Vagina (tissue), 2 donors: ENCODE measurements around the gene ZNF280B. TPM values are rescaled to one million over a fixed set of nuclear protein-coding genes. Genes with fewer than 3 reads are reported as not detected.

ENCODE experiments used
- DNase-seq, 2 donors: peaks; one replicate each; pipeline ENCODE4 v3.0.0-alpha.2; 2017; ENCODE audit errors: extremely low spot score in 2 of 2
- H3K27ac ChIP-seq: fragments of 200-600 bp; sonication (generic); one replicate; pipeline ENCODE4 v1.5.1; 2019
- H3K27me3 ChIP-seq: fragments of 200-600 bp; sonication (generic); one replicate; pipeline ENCODE4 v1.5.1; 2019
- H3K36me3 ChIP-seq, 2 donors: fragments of 200-600 bp; sonication (generic); one replicate each; pipeline ENCODE4 v1.5.1; 2017 to 2019
- H3K4me1 ChIP-seq: fragments of 200-600 bp; sonication (generic); one replicate; pipeline ENCODE4 v1.5.1; 2019
- H3K4me3 ChIP-seq, 2 donors: fragments of 200-600 bp; sonication (generic); 1 replicate in 1 of 2; 2 replicates in 1 of 2; pipeline ENCODE4 v1.5.1; 2016 to 2019
- H3K9me3 ChIP-seq: fragments of 200-600 bp; sonication (generic); one replicate; pipeline ENCODE4 v1.5.1; 2019
- POLR2A ChIP-seq, 2 donors: fragments of 450-650 bp; IDR thresholded peaks; one replicate each; pipeline ENCODE4 v1.6.1; 2017; ENCODE audit warnings: antibody characterized with exemption in 2 of 2, mild to moderate bottlenecking in 2 of 2, moderate library complexity in 2 of 2
- POLR2AphosphoS5 ChIP-seq, 2 donors: sonication (generic); formaldehyde crosslinking; IDR thresholded peaks; one replicate each; pipeline ENCODE4 v1.9.0; 2017; ENCODE audit warnings: antibody characterized with exemption in 2 of 2, mild to moderate bottlenecking in 2 of 2, low read depth in 1 of 2; ENCODE audit not compliant: insufficient read depth in 1 of 2
- intact Hi-C: fragments of 100-400 bp; cut with DNase I; formaldehyde crosslinking; loops from one replicate; pipeline ENCODE4 v1.15.1; 2023
- total RNA-seq: library from RNA; depleted of rRNA; stranded (reverse); fragments of >200 nt; gene quantifications from one replicate; pipeline ENCODE4 v1.2.3, GENCODE V29; 2016
- TF ChIP-seq, protein P1 (sequence below), 3 experiments: fragments of 450-650 bp in 2 of 3; fragments of 200-600 bp in 1 of 3; sonication (generic) in 1 of 3; IDR thresholded peaks; one replicate each; pipeline ENCODE4 v1.5.1; 2017 to 2019; ENCODE audit warnings: antibody characterized with exemption in 3 of 3, mild to moderate bottlenecking in 2 of 3, moderate library complexity in 2 of 3

ZNF280B gene
- total RNA-seq, 1 donor from 2014 or later, result 0.25 TPM

- no peaks in the 10 kb centered on the region for H3K4me1 ChIP-seq
- TF ChIP-seq, protein P1, sequence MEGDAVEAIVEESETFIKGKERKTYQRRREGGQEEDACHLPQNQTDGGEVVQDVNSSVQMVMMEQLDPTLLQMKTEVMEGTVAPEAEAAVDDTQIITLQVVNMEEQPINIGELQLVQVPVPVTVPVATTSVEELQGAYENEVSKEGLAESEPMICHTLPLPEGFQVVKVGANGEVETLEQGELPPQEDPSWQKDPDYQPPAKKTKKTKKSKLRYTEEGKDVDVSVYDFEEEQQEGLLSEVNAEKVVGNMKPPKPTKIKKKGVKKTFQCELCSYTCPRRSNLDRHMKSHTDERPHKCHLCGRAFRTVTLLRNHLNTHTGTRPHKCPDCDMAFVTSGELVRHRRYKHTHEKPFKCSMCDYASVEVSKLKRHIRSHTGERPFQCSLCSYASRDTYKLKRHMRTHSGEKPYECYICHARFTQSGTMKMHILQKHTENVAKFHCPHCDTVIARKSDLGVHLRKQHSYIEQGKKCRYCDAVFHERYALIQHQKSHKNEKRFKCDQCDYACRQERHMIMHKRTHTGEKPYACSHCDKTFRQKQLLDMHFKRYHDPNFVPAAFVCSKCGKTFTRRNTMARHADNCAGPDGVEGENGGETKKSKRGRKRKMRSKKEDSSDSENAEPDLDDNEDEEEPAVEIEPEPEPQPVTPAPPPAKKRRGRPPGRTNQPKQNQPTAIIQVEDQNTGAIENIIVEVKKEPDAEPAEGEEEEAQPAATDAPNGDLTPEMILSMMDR (IDR thresholded peaks at IDR 0.05), result no peak
- no peak for TF ChIP-seq POLR2A (IDR thresholded peaks at IDR 0.05)
- TF ChIP-seq POLR2AphosphoS5 (IDR thresholded peaks at IDR 0.05; ENCODE audit: insufficient read depth in 1 of 2, low read depth in 1 of 2), result no peak
- intact Hi-C loops, result no loop called here
- H3K4me3 ChIP-seq, result no peak overlapping the region
- DNase-seq, result no peak
- no peaks in the 10 kb centered on the region for H3K27me3 ChIP-seq
- H3K27ac ChIP-seq, result no peak overlapping the region
- H3K36me3 ChIP-seq, result no peaks in the 10 kb centered on the region
- peaks cover 14% of the 10 kb centered on the region for H3K9me3 ChIP-seq
Measured at GRCh38 chr22:22461111-22461510, 47.4 kb downstream of the ZNF280B start.

GRCh38 chr22:22460635-22461034, 47.9 kb downstream of the ZNF280B start:
- Histone ChIP-seq H3K9me3 (peaks cover 14% of the 10 kb centered on the region), H3K4me1 (no peaks in the 10 kb centered on the region), H3K27me3 (no peaks in the 10 kb centered on the region), H3K27ac (no peak overlapping the region), H3K36me3 (no peaks in the 10 kb centered on the region), H3K4me3 (no peak overlapping the region)
- no peak for TF ChIP-seq POLR2AphosphoS5 (IDR thresholded peaks at IDR 0.05; ENCODE audit: insufficient read depth in 1 of 2, low read depth in 1 of 2)
- no peak for TF ChIP-seq POLR2A (IDR thresholded peaks at IDR 0.05)
- TF ChIP-seq, protein P1 (IDR thresholded peaks at IDR 0.05), result no peak
- intact Hi-C loops, result no loop called here
- DNase-seq, result no peak

- intact Hi-C loops, result no loop called here
- H3K36me3 ChIP-seq, result no peaks in the 10 kb centered on the region
- peaks cover 14% of the 10 kb centered on the region for H3K9me3 ChIP-seq
- H3K27ac ChIP-seq, result no peak overlapping the region
- H3K4me3 ChIP-seq, result no peak overlapping the region
- no peaks in the 10 kb centered on the region for H3K4me1 ChIP-seq
- no peaks in the 10 kb centered on the region for H3K27me3 ChIP-seq
- DNase-seq, result no peak
- no peak for TF ChIP-seq POLR2AphosphoS5 (IDR thresholded peaks at IDR 0.05; ENCODE audit: insufficient read depth in 1 of 2, low read depth in 1 of 2)
- TF ChIP-seq, protein P1 (IDR thresholded peaks at IDR 0.05), result no peak
- no peak for TF ChIP-seq POLR2A (IDR thresholded peaks at IDR 0.05)
Measured at GRCh38 chr22:22460060-22460459, 48.5 kb downstream of the ZNF280B start.

DNA sequence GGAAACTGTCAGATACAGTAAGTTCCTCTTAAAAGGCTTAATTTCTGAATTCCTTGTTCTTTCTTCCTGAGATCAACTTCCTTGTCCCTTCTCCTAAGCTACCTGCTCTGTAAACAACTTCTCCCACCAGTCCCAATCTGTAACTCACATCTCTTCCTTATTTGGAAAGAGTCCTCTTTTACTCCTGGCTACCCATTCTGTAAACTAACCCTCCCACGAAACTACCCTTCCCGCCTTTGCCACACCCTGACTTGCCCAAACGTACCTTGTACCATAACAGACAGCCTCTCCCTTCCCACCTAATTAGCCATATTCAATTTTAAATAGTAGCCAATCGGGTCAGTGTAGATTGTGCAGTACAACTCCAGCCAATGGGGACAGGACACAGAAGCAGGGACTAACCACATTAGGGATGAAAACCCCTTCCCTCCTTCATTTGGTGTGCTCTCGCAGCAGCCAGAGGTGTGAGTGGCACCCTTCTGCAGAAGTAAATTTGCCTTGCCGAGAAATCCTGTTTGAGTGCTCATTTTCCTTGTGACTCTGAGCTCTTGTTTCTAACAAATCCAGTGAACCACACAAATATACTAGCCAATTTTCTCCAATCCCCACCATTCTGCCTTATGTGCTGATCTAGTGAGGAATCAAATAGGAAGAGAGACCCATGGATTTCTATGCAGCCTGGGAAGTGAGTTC, 49.5 kb downstream of the ZNF280B start:
- TF ChIP-seq POLR2A (IDR thresholded peaks at IDR 0.05) (no peak), POLR2AphosphoS5 (IDR thresholded peaks at IDR 0.05; ENCODE audit: insufficient read depth in 1 of 2, low read depth in 1 of 2) (no peak)
- TF ChIP-seq, protein P1 (IDR thresholded peaks at IDR 0.05), result no peak
- no peaks in the 10 kb centered on the region for H3K27me3 ChIP-seq
- H3K36me3 ChIP-seq, result no peaks in the 10 kb centered on the region
- no peaks in the 10 kb centered on the region for H3K4me1 ChIP-seq
- intact Hi-C loops, result no loop called here
- H3K27ac ChIP-seq, result no peak overlapping the region
- H3K4me3 ChIP-seq, result no peak overlapping the region
- no peak for DNase-seq
- peaks cover 14% of the 10 kb centered on the region for H3K9me3 ChIP-seq

DNA sequence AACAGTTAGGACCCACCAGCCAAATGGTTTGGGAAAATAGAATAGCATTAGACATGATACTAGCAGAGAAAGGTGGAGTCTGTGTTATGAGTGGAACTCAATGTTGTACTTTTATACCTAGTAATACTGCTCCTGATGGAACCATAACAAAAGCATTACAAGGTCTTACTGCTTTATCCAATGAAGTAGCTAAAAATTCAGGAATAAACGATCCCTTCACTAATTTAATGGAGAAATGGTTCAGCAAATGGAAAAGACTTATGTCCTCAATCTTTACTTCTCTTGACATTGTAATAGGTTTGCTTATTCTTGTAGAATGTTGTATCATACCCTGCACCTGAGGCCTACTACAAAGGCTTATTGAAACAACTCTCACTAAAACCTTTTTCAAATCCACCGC, 50.2 kb downstream of the ZNF280B start:
- intact Hi-C loops, result no loop called here
- H3K27ac ChIP-seq, result no peak overlapping the region
- TF ChIP-seq POLR2A (IDR thresholded peaks at IDR 0.05), result no peak
- no peak for TF ChIP-seq POLR2AphosphoS5 (IDR thresholded peaks at IDR 0.05; ENCODE audit: insufficient read depth in 1 of 2, low read depth in 1 of 2)
- TF ChIP-seq, protein P1 (IDR thresholded peaks at IDR 0.05), result no peak
- peaks cover 14% of the 10 kb centered on the region for H3K9me3 ChIP-seq
- no peaks in the 10 kb centered on the region for H3K36me3 ChIP-seq
- H3K4me1 ChIP-seq, result no peaks in the 10 kb centered on the region
- no peak overlapping the region for H3K4me3 ChIP-seq
- DNase-seq, result no peak
- no peaks in the 10 kb centered on the region for H3K27me3 ChIP-seq
